ENCODE measurements around the gene ARHGAP45.

The ARHGAP45 gene

GRCh38 chr19:1050989-1051788, 15.8 kb upstream of the ARHGAP45 start:
- Histone ChIP-seq H3K4me3 (ENCODE audit: low read depth in 1 of 2, low read length in 2 of 2) (no peak overlapping the region), H3K27me3 (ENCODE audit: control insufficient read depth in 1 of 2, insufficient read depth in 2 of 2, low read length in 2 of 2) (no peaks in the 10 kb centered on the region), H3K4me1 (ENCODE audit: insufficient read depth, low read length) (no peaks in the 10 kb centered on the region), H3K9ac (ENCODE audit: low read length) (no peak overlapping the region), H3K27ac (ENCODE audit: low read depth, low read length) (no peak overlapping the region), H3K9me3 (ENCODE audit: low read length) (no peaks in the 10 kb centered on the region), H3K36me3 (ENCODE audit: insufficient read depth, low read length) (no peaks in the 10 kb centered on the region)

GRCh38 chr19:1051791-1052190, 15.2 kb upstream of the ARHGAP45 start:
- H3K4me3 ChIP-seq (ENCODE audit: low read depth in 1 of 2, low read length in 2 of 2): no peak overlapping the region

GRCh38 chr19:1052349-1052975, 14.5 kb upstream of the ARHGAP45 start:
- no peak overlapping the region for H3K9ac ChIP-seq (ENCODE audit: low read length)
- no peak overlapping the region for H3K4me3 ChIP-seq (ENCODE audit: low read depth in 1 of 2, low read length in 2 of 2)
- H3K27ac ChIP-seq (ENCODE audit: low read depth, low read length): no peak overlapping the region
- peaks cover 11% of the 10 kb centered on the region for H3K9me3 ChIP-seq (ENCODE audit: low read length)
- H3K36me3 ChIP-seq (ENCODE audit: insufficient read depth, low read length): no peaks in the 10 kb centered on the region
- H3K27me3 ChIP-seq (ENCODE audit: control insufficient read depth in 1 of 2, insufficient read depth in 2 of 2, low read length in 2 of 2): no peaks in the 10 kb centered on the region
- no peaks in the 10 kb centered on the region for H3K4me1 ChIP-seq (ENCODE audit: insufficient read depth, low read length)

More at GRCh38 chr19:1051791-1052190, 15.2 kb upstream of the ARHGAP45 start:
- no peak overlapping the region for H3K27ac ChIP-seq (ENCODE audit: low read depth, low read length)
- H3K9ac ChIP-seq (ENCODE audit: low read length): no peak overlapping the region
- H3K36me3 ChIP-seq (ENCODE audit: insufficient read depth, low read length): no peaks in the 10 kb centered on the region
- H3K9me3 ChIP-seq (ENCODE audit: low read length): peaks cover 4% of the 10 kb centered on the region
- H3K27me3 ChIP-seq (ENCODE audit: control insufficient read depth in 1 of 2, insufficient read depth in 2 of 2, low read length in 2 of 2): no peaks in the 10 kb centered on the region
- H3K4me1 ChIP-seq (ENCODE audit: insufficient read depth, low read length): no peaks in the 10 kb centered on the region

- no peak overlapping the region for H3K9ac ChIP-seq (ENCODE audit: low read length)
- H3K27me3 ChIP-seq (ENCODE audit: control insufficient read depth in 1 of 2, insufficient read depth in 2 of 2, low read length in 2 of 2): no peaks in the 10 kb centered on the region
- H3K4me3 ChIP-seq (ENCODE audit: low read depth in 1 of 2, low read length in 2 of 2): no peak overlapping the region
- no peak overlapping the region for H3K27ac ChIP-seq (ENCODE audit: low read depth, low read length)
- no peaks in the 10 kb centered on the region for H3K4me1 ChIP-seq (ENCODE audit: insufficient read depth, low read length)
- H3K36me3 ChIP-seq (ENCODE audit: insufficient read depth, low read length): no peaks in the 10 kb centered on the region
- H3K9me3 ChIP-seq (ENCODE audit: low read length): peaks cover 16% of the 10 kb centered on the region
Measured at GRCh38 chr19:1053176-1054101, 13.5 kb upstream of the ARHGAP45 start.

GRCh38 chr19:1054102-1055027, 12.6 kb upstream of the ARHGAP45 start:
- Histone ChIP-seq H3K36me3 (ENCODE audit: insufficient read depth, low read length) (no peaks in the 10 kb centered on the region), H3K27me3 (ENCODE audit: control insufficient read depth in 1 of 2, insufficient read depth in 2 of 2, low read length in 2 of 2) (no peaks in the 10 kb centered on the region), H3K9me3 (ENCODE audit: low read length) (peaks cover 16% of the 10 kb centered on the region), H3K27ac (ENCODE audit: low read depth, low read length) (no peak overlapping the region), H3K4me1 (ENCODE audit: insufficient read depth, low read length) (no peaks in the 10 kb centered on the region), H3K9ac (ENCODE audit: low read length) (no peak overlapping the region), H3K4me3 (ENCODE audit: low read depth in 1 of 2, low read length in 2 of 2) (no peak overlapping the region)

GRCh38 chr19:1055028-1055425, 11.9 kb upstream of the ARHGAP45 start:
- Histone ChIP-seq H3K27me3 (ENCODE audit: control insufficient read depth in 1 of 2, insufficient read depth in 2 of 2, low read length in 2 of 2) (no peaks in the 10 kb centered on the region), H3K27ac (ENCODE audit: low read depth, low read length) (no peak overlapping the region), H3K4me1 (ENCODE audit: insufficient read depth, low read length) (no peaks in the 10 kb centered on the region), H3K9me3 (ENCODE audit: low read length) (peaks cover 16% of the 10 kb centered on the region), H3K4me3 (ENCODE audit: low read depth in 1 of 2, low read length in 2 of 2) (no peak overlapping the region), H3K9ac (ENCODE audit: low read length) (no peak overlapping the region), H3K36me3 (ENCODE audit: insufficient read depth, low read length) (no peaks in the 10 kb centered on the region)

- no peak overlapping the region for H3K9ac ChIP-seq (ENCODE audit: low read length)
- H3K9me3 ChIP-seq (ENCODE audit: low read length): peaks cover 16% of the 10 kb centered on the region
- H3K4me3 ChIP-seq (ENCODE audit: low read depth in 1 of 2, low read length in 2 of 2): no peak overlapping the region
- no peak overlapping the region for H3K27ac ChIP-seq (ENCODE audit: low read depth, low read length)
- H3K4me1 ChIP-seq (ENCODE audit: insufficient read depth, low read length): no peaks in the 10 kb centered on the region
- no peaks in the 10 kb centered on the region for H3K27me3 ChIP-seq (ENCODE audit: control insufficient read depth in 1 of 2, insufficient read depth in 2 of 2, low read length in 2 of 2)
- no peaks in the 10 kb centered on the region for H3K36me3 ChIP-seq (ENCODE audit: insufficient read depth, low read length)
Measured at GRCh38 chr19:1055886-1056620, 10.9 kb upstream of the ARHGAP45 start.

- Histone ChIP-seq H3K36me3 (ENCODE audit: insufficient read depth, low read length) (no peaks in the 10 kb centered on the region), H3K27ac (ENCODE audit: low read depth, low read length) (no peak overlapping the region), H3K9ac (ENCODE audit: low read length) (no peak overlapping the region), H3K4me1 (ENCODE audit: insufficient read depth, low read length) (no peaks in the 10 kb centered on the region), H3K27me3 (ENCODE audit: control insufficient read depth in 1 of 2, insufficient read depth in 2 of 2, low read length in 2 of 2) (no peaks in the 10 kb centered on the region), H3K4me3 (ENCODE audit: low read depth in 1 of 2, low read length in 2 of 2) (no peak overlapping the region), H3K9me3 (ENCODE audit: low read length) (peaks cover 16% of the 10 kb centered on the region)
Measured at GRCh38 chr19:1057176-1057855, 9.7 kb upstream of the ARHGAP45 start.

- Histone ChIP-seq H3K4me3 (ENCODE audit: low read depth in 1 of 2, low read length in 2 of 2) (no peak overlapping the region), H3K27ac (ENCODE audit: low read depth, low read length) (no peak overlapping the region), H3K36me3 (ENCODE audit: insufficient read depth, low read length) (no peaks in the 10 kb centered on the region), H3K9me3 (ENCODE audit: low read length) (peaks cover 16% of the 10 kb centered on the region), H3K9ac (ENCODE audit: low read length) (no peak overlapping the region), H3K4me1 (ENCODE audit: insufficient read depth, low read length) (no peaks in the 10 kb centered on the region), H3K27me3 (ENCODE audit: control insufficient read depth in 1 of 2, insufficient read depth in 2 of 2, low read length in 2 of 2) (no peaks in the 10 kb centered on the region)
Measured at GRCh38 chr19:1058112-1058511, 8.9 kb upstream of the ARHGAP45 start.

GRCh38 chr19:1060689-1061088, 6.3 kb upstream of the ARHGAP45 start:
- Histone ChIP-seq H3K4me1 (ENCODE audit: insufficient read depth, low read length) (no peaks in the 10 kb centered on the region), H3K9ac (ENCODE audit: low read length) (no peak overlapping the region), H3K4me3 (ENCODE audit: low read depth in 1 of 2, low read length in 2 of 2) (no peak overlapping the region), H3K9me3 (ENCODE audit: low read length) (peaks cover 16% of the 10 kb centered on the region), H3K27me3 (ENCODE audit: control insufficient read depth in 1 of 2, insufficient read depth in 2 of 2, low read length in 2 of 2) (peaks cover 6 to 24% of the 10 kb centered on the region in 2 donors), H3K27ac (ENCODE audit: low read depth, low read length) (no peak overlapping the region), H3K36me3 (ENCODE audit: insufficient read depth, low read length) (no peaks in the 10 kb centered on the region)

Data from muscle layer of colon (tissue), 2 donors.